B cell (primary cell): Measurements from ENCODE around the gene AGT. TPM values are rescaled to one million over a fixed set of nuclear protein-coding genes. Genes with fewer than 3 reads are reported as not detected.

ENCODE experiments used
- ATAC-seq: fragments of 200-7000 bp; cut with Tn5 transposase; one replicate; pipeline ENCODE4 v1.10.0; 2021; ENCODE audit warnings: low read depth, mild to moderate bottlenecking, moderate number of reproducible peaks, moderate library complexity
- CTCF ChIA-PET: fragments of 350-600 bp; sonication (Branson Sonifier 250); formaldehyde crosslinking; loops from one replicate; lab custom pipeline; 2021; ENCODE audit warnings: antibody characterized with exemption, inconsistent platforms; lab: Charles Lee
- POLR2A ChIA-PET: fragments of 350-600 bp; sonication (Branson Sonifier 250); formaldehyde crosslinking; loops from one replicate; lab custom pipeline; 2021; ENCODE audit warnings: antibody characterized with exemption; lab: Charles Lee
- DNase-seq: peaks from one replicate; pipeline ENCODE4 v3.0.0; 2013
- H2AFZ ChIP-seq: 2 replicates; pipeline ENCODE4 v1.6.1; 2012; ENCODE audit warnings: mild to moderate bottlenecking, low read depth, low read length; ENCODE audit not compliant: insufficient read depth, poor library complexity, severe bottlenecking
- H3K27ac ChIP-seq, 2 donors: 1 replicate in 1 of 2; 2 replicates in 1 of 2; pipeline ENCODE4 v1.5.1; 2012 to 2013; ENCODE audit warnings: low read length in 2 of 2, mild to moderate bottlenecking in 2 of 2, moderate library complexity in 1 of 2
- H3K27me3 ChIP-seq, 4 experiments: fragments of 200-600 bp in 1 of 4; sonication (generic) in 1 of 4; replicated peaks in 1 of 4; 1 replicate in 2 of 4; 2 replicates in 2 of 4; pipeline versions ENCODE4 v1.6.1 to v1.7.0; 2013 to 2016; ENCODE audit warnings: low read length in 3 of 4, mild to moderate bottlenecking in 2 of 4, mixed read lengths in 1 of 4, moderate library complexity in 1 of 4; ENCODE audit not compliant: insufficient read depth in 4 of 4, control insufficient read depth in 3 of 4; ENCODE audit errors: control extremely low read depth in 1 of 4
- H3K36me3 ChIP-seq, 2 experiments: replicated peaks in 1 of 2; 1 replicate in 1 of 2; 2 replicates in 1 of 2; pipeline versions ENCODE4 v1.6.1 to v1.7.1; 2013; ENCODE audit warnings: low read length in 1 of 2; ENCODE audit not compliant: insufficient read depth in 2 of 2, control insufficient read depth in 1 of 2; ENCODE audit errors: control extremely low read depth in 1 of 2, extremely low read depth in 1 of 2
- H3K4me1 ChIP-seq, 2 donors: fragments of 200-600 bp in 1 of 2; sonication (generic) in 1 of 2; 1 replicate in 1 of 2; 2 replicates in 1 of 2; pipeline versions ENCODE4 v1.5.1 to v1.6.1; 2013 to 2017; ENCODE audit warnings: low read length in 2 of 2; ENCODE audit not compliant: control insufficient read depth in 2 of 2, insufficient read depth in 2 of 2
- H3K4me2 ChIP-seq: replicated peaks from 2 replicates; pipeline ENCODE3; 2012; ENCODE audit warnings: mild to moderate bottlenecking, low read depth, low read length; ENCODE audit not compliant: poor library complexity, severe bottlenecking
- H3K4me3 ChIP-seq, 5 experiments: fragments of 200-600 bp in 1 of 5; sonication (generic) in 1 of 5; 1 replicate in 3 of 5; 2 replicates in 2 of 5; pipeline versions ENCODE4 v1.5.1 to v1.7.0; 2011 to 2016; ENCODE audit warnings: low read length in 4 of 5, mild to moderate bottlenecking in 4 of 5, low read depth in 2 of 5, control low read depth in 1 of 5, moderate library complexity in 1 of 5; ENCODE audit not compliant: insufficient read depth in 1 of 5; ENCODE audit errors: control extremely low read depth in 1 of 5, extremely low read depth in 1 of 5
- H3K79me2 ChIP-seq: fragments of 200-600 bp; sonication (generic); one replicate; pipeline ENCODE4 v1.6.0; 2016; ENCODE audit warnings: low read length; ENCODE audit not compliant: control insufficient read depth, insufficient read depth
- H3K9ac ChIP-seq: fragments of 200-600 bp; sonication (generic); 2 replicates; pipeline ENCODE4 v1.6.1; 2017; ENCODE audit warnings: mild to moderate bottlenecking, low read length, moderate library complexity
- H3K9me3 ChIP-seq, 3 donors: one replicate each; pipeline versions ENCODE4 v1.6.1 to v1.7.1; 2013; ENCODE audit warnings: low read length in 2 of 3; ENCODE audit not compliant: control insufficient read depth in 2 of 3, insufficient read depth in 1 of 3; ENCODE audit errors: control extremely low read depth in 1 of 3
- H4K20me1 ChIP-seq: 2 replicates; pipeline ENCODE4 v1.6.0; 2012; ENCODE audit warnings: mild to moderate bottlenecking, low read length; ENCODE audit not compliant: insufficient read depth, control insufficient read depth, poor library complexity, severe bottlenecking
- H3K27ac Mint-ChIP-seq: one replicate; pipeline ENCODE4 v1.8.0; 2021; ENCODE audit warnings: mixed read lengths
- H3K27me3 Mint-ChIP-seq: one replicate; pipeline ENCODE4 v1.8.0; 2021; ENCODE audit warnings: mixed read lengths
- H3K4me1 Mint-ChIP-seq: one replicate; pipeline ENCODE4 v1.8.0; 2021; ENCODE audit warnings: mixed read lengths
- H3K4me3 Mint-ChIP-seq: one replicate; pipeline ENCODE4 v1.8.0; 2021; ENCODE audit warnings: mixed read lengths
- H3K9me3 Mint-ChIP-seq: one replicate; pipeline ENCODE4 v1.8.0; 2022; ENCODE audit warnings: mixed read lengths; ENCODE audit not compliant: insufficient read depth
- CTCF ChIP-seq: fragments of 200-600 bp; IDR thresholded peaks from one replicate; pipeline ENCODE4 v1.8.0; 2022; ENCODE audit warnings: antibody characterized with exemption, mild to moderate bottlenecking
- EZH2 ChIP-seq: IDR thresholded peaks from 2 replicates; pipeline ENCODE4 v1.6.1; 2012; ENCODE audit warnings: borderline replicate concordance, low read depth, mild to moderate bottlenecking, moderate library complexity, low read length; ENCODE audit not compliant: insufficient read depth, poor library complexity, severe bottlenecking
- WGBS: methylation state at CpG from one replicate; pipeline ENCODE4 v1.1.5; 2013; ENCODE audit warnings: missing lambda C conversion rate; ENCODE audit not compliant: insufficient coverage; 5-methylcytosine and 5-hydroxymethylcytosine counted together
- intact Hi-C: fragments of 100-400 bp; cut with micrococcal nuclease; formaldehyde crosslinking; loops from one replicate; pipeline ENCODE4 v1.10.0; 2022
- polyA plus RNA-seq: library from polyadenylated mRNA; depleted of rRNA; stranded (reverse); fragments of >200 nt; gene quantifications from 2 replicates; pipeline ENCODE4 v1.2.3, GENCODE V29; 2012
- total RNA-seq, 2 donors: library from RNA; stranded (reverse); fragments of 120-200 nt in 1 of 2; gene quantifications; 1 replicate in 1 of 2; 2 replicates in 1 of 2; pipeline versions ENCODE4 v1.2.3 to v1.2.4, GENCODE V29; 2013 to 2022

AGT gene
- total and polyA plus RNA-seq, 2 donors (not counting 1 experiment from before 2014, with no cell fraction given), result not detected

DNA sequence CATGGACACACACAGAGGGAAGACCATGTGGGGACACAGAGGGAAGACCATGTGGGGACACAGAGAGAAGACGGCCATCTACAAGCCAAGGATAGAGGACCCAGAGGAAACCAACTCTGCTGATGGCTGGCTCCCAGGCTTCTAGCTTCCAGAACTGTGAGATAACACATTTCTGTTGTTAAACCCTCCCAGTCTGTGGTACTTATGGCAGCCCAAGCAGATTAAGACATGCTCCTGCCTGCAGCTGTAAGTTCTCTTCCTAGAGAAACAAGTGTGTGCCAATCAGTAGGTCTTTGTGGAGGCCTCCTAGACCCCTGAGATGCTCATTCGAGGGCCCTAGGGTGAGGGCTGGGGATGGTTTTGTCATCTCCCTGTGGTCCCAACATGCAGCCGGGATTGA lies 2.7 kb downstream of the AGT start:
- WGBS, result 100% methylated on average over 2 of the region's 3 CpGs
- no peaks in the 10 kb centered on the region for H3K4me1 Mint-ChIP-seq
- H3K27ac ChIP-seq, result no peak overlapping the region
- no peak overlapping the region for H3K9ac ChIP-seq
- H3K4me3 ChIP-seq, result no peak overlapping the region
- no peaks in the 10 kb centered on the region for H3K27me3 ChIP-seq
- CTCF ChIA-PET, result no interaction called here
- ATAC-seq, result no peak
- no peaks in the 10 kb centered on the region for H3K36me3 ChIP-seq
- peaks cover 24% of the 10 kb centered on the region for H3K27me3 Mint-ChIP-seq
- H3K4me2 ChIP-seq, result no peak overlapping the region
- no peaks in the 10 kb centered on the region for H3K79me2 ChIP-seq
- no peak overlapping the region for H3K4me3 Mint-ChIP-seq
- no peaks in the 10 kb centered on the region for H3K9me3 Mint-ChIP-seq
- H4K20me1 ChIP-seq, result no peaks in the 10 kb centered on the region
- H2AFZ ChIP-seq, result no peak overlapping the region
- no peak for TF ChIP-seq CTCF
- TF ChIP-seq EZH2, result no peak
- no peak for DNase-seq
- H3K4me1 ChIP-seq, result no peaks in the 10 kb centered on the region
- intact Hi-C loops, result no loop called here
- no peak overlapping the region for H3K27ac Mint-ChIP-seq
- H3K9me3 ChIP-seq, result no peaks in the 10 kb centered on the region
- POLR2A ChIA-PET, result no interaction called here

DNA sequence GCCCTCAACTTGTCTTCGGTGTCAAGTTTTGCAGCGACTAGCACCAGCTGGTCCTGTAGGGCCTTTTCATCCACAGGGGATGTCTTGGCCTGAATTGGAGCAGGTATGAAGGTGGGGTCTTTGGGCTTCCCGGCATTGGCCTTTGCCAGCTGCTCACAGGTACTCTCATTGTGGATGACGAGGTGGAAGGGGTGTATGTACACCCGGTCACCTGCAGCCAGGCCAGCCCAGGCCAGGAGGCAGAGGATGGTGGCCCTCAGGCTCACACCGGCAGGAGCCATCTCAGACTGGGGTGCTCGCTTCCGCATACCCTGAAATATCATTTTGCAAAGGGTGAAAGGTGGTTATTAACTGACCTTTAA lies 3.4 kb downstream of the AGT start:
- 91% methylated on average over 6 of the region's 8 CpGs for WGBS
- H3K27me3 Mint-ChIP-seq, result peaks cover 24% of the 10 kb centered on the region
- intact Hi-C loops, result no loop called here
- no peaks in the 10 kb centered on the region for H3K36me3 ChIP-seq
- H3K27me3 ChIP-seq, result no peaks in the 10 kb centered on the region
- H4K20me1 ChIP-seq, result no peaks in the 10 kb centered on the region
- H3K9me3 ChIP-seq, result no peaks in the 10 kb centered on the region
- ATAC-seq (no peak), DNase-seq (no peak)
- H3K79me2 ChIP-seq, result no peaks in the 10 kb centered on the region
- CTCF ChIA-PET, result no interaction called here
- no peak overlapping the region for H3K4me2 ChIP-seq
- H3K27ac Mint-ChIP-seq, result no peak overlapping the region
- H3K9me3 Mint-ChIP-seq, result no peaks in the 10 kb centered on the region
- no peak for TF ChIP-seq CTCF
- no peak for TF ChIP-seq EZH2
- H3K27ac ChIP-seq, result no peak overlapping the region
- no peak overlapping the region for H3K9ac ChIP-seq
- H3K4me3 Mint-ChIP-seq, result no peak overlapping the region
- H3K4me3 ChIP-seq, result no peak overlapping the region
- no peaks in the 10 kb centered on the region for H3K4me1 ChIP-seq
- POLR2A ChIA-PET, result no interaction called here
- no peak overlapping the region for H2AFZ ChIP-seq
- no peaks in the 10 kb centered on the region for H3K4me1 Mint-ChIP-seq
